ENCODE data around the gene CFAP92.

CFAP92 gene

GRCh38 chr3:129025691-129026435 is 32.0 kb upstream of the CFAP92 start:
- in situ Hi-C loops (cut with HindIII; ENCODE audit: low sequenced_read_pairs) = no loop called here

- in situ Hi-C loops (cut with HindIII; ENCODE audit: low sequenced_read_pairs) = no loop called here
These were observed 31.2 kb upstream of the CFAP92 start for GRCh38 chr3:129025108-129025507.

- in situ Hi-C loops (cut with HindIII; ENCODE audit: low sequenced_read_pairs) = no loop called here
These were observed 30.0 kb upstream of the CFAP92 start for GRCh38 chr3:129023909-129024308.

GRCh38 chr3:129023008-129023358 is 29.1 kb upstream of the CFAP92 start:
- in situ Hi-C loops (cut with HindIII; ENCODE audit: low sequenced_read_pairs) = no loop called here

- in situ Hi-C loops (cut with HindIII; ENCODE audit: low sequenced_read_pairs) = no loop called here
These were observed 28.5 kb upstream of the CFAP92 start for GRCh38 chr3:129022114-129023007.

- in situ Hi-C loops (cut with HindIII; ENCODE audit: low sequenced_read_pairs) = no loop called here
These were observed 27.3 kb upstream of the CFAP92 start for GRCh38 chr3:129021140-129021551.

- in situ Hi-C loops (cut with HindIII; ENCODE audit: low sequenced_read_pairs) = no loop called here
These were observed 26.8 kb upstream of the CFAP92 start for GRCh38 chr3:129020691-129021090.

GRCh38 chr3:129019266-129019665 is 25.4 kb upstream of the CFAP92 start:
- in situ Hi-C loops (cut with HindIII; ENCODE audit: low sequenced_read_pairs) = no loop called here

GRCh38 chr3:129018751-129019150 is 24.9 kb upstream of the CFAP92 start:
- in situ Hi-C loops (cut with HindIII; ENCODE audit: low sequenced_read_pairs) = no loop called here

- in situ Hi-C loops (cut with HindIII; ENCODE audit: low sequenced_read_pairs) = no loop called here
These were observed 24.4 kb upstream of the CFAP92 start for GRCh38 chr3:129018271-129018670.

GRCh38 chr3:129017484-129017899 is 23.6 kb upstream of the CFAP92 start:
- in situ Hi-C loops (cut with HindIII; ENCODE audit: low sequenced_read_pairs) = no loop called here

GRCh38 chr3:129016720-129017483 is 23.0 kb upstream of the CFAP92 start:
- in situ Hi-C loops (cut with HindIII; ENCODE audit: low sequenced_read_pairs) = no loop called here

- in situ Hi-C loops (cut with HindIII; ENCODE audit: low sequenced_read_pairs) = no loop called here
These were observed 22.5 kb upstream of the CFAP92 start for GRCh38 chr3:129016356-129016719.

- in situ Hi-C loops (cut with HindIII; ENCODE audit: low sequenced_read_pairs) = no loop called here
These were observed 21.7 kb upstream of the CFAP92 start for GRCh38 chr3:129015388-129016105.

- in situ Hi-C loops (cut with HindIII; ENCODE audit: low sequenced_read_pairs) = no loop called here
These were observed 21.0 kb upstream of the CFAP92 start for GRCh38 chr3:129014793-129015345.

- in situ Hi-C loops (cut with HindIII; ENCODE audit: low sequenced_read_pairs) = no loop called here
These were observed 20.3 kb upstream of the CFAP92 start for GRCh38 chr3:129014148-129014547.

GRCh38 chr3:129013491-129013891 is 19.6 kb upstream of the CFAP92 start:
- in situ Hi-C loops (cut with HindIII; ENCODE audit: low sequenced_read_pairs) = no loop called here

GRCh38 chr3:129010310-129010956 is 16.6 kb upstream of the CFAP92 start:
- in situ Hi-C loops (cut with HindIII; ENCODE audit: low sequenced_read_pairs) = no loop called here

GRCh38 chr3:129009266-129009665 is 15.4 kb upstream of the CFAP92 start:
- in situ Hi-C loops (cut with HindIII; ENCODE audit: low sequenced_read_pairs) = no loop called here

- in situ Hi-C loops (cut with HindIII; ENCODE audit: low sequenced_read_pairs) = no loop called here
These were observed 13.9 kb upstream of the CFAP92 start for GRCh38 chr3:129007792-129008191.
